HCT116 (cell line): Measurements from ENCODE around the gene TWNK. TPM values are rescaled to one million over a fixed set of nuclear protein-coding genes. Genes with fewer than 3 reads are reported as not detected.

Experiments used
- ATAC-seq: fragments of 200-7000 bp; cut with Tn5 transposase; 2 replicates; pipeline ENCODE4 v1.9.1; 2020; ENCODE audit warnings: mild to moderate bottlenecking, moderate library complexity
- BruUV-seq: library from RNA; stranded (reverse); fragments of 400-500 nt; replicated peaks from 2 replicates; lab custom pipeline; 2021; lab: Mats Ljungman, UMichigan
- CTCF ChIA-PET: fragments of 300-600 bp; sonication (Branson Sonifier 250); formaldehyde crosslinking; loops from one replicate; lab custom pipeline; 2021; ENCODE audit warnings: antibody characterized with exemption; lab: Charles Lee
- POLR2A ChIA-PET: fragments of 300-600, 350-600 bp; sonication (Branson Sonifier 250); formaldehyde crosslinking; loops from one replicate; lab custom pipeline; 2021; ENCODE audit warnings: antibody characterized with exemption; lab: Charles Lee
- RAD21 ChIA-PET, 2 experiments: fragments of 300-600 bp; sonication (Branson Sonifier 250); formaldehyde crosslinking; loops; one replicate each; lab custom pipeline; 2023; ENCODE audit warnings: low total read pairs in 2 of 2; ENCODE audit not compliant: uncharacterized antibody in 2 of 2, unreplicated experiment in 2 of 2, low non-redundant PET in 1 of 2; lab: Charles Lee
- DNase-seq: peaks from one replicate; pipeline ENCODE4 v3.0.0-alpha.2; 2010; ENCODE audit warnings: low read depth, low spot score
- H2AFZ ChIP-seq: fragments of 200-600 bp; shearing (Covaris generic), sonication (generic); 2 replicates; pipeline ENCODE4 v1.6.1; 2017; ENCODE audit warnings: low read depth, mixed run types, mixed read lengths, antibody characterized with exemption, low read length; ENCODE audit not compliant: poor library complexity, severe bottlenecking
- H3K27ac ChIP-seq: 2 replicates; pipeline ENCODE4 v1.5.1; 2012; ENCODE audit warnings: low read depth, low read length
- H3K27me3 ChIP-seq: fragments of 200-600 bp; sonication (generic); 2 replicates; pipeline ENCODE4 v1.6.1; 2016; ENCODE audit warnings: mixed run types, low read length, mixed read lengths; ENCODE audit not compliant: insufficient read depth
- H3K36me3 ChIP-seq, 2 experiments: fragments of 200-500 bp in 1 of 2; fragments of 200-600 bp in 1 of 2; sonication (Bioruptor generic) in 1 of 2; sonication (generic) in 1 of 2; 2 replicates each; pipeline versions ENCODE4 v1.5.1 to v1.6.1; 2014 to 2016; ENCODE audit warnings: low read length in 2 of 2, inconsistent platforms in 1 of 2, mixed read lengths in 1 of 2, mixed run types in 1 of 2; ENCODE audit not compliant: insufficient read depth in 2 of 2, control insufficient read depth in 1 of 2
- H3K4me1 ChIP-seq, 2 experiments: fragments of 200-600 bp in 1 of 2; sonication (generic) in 1 of 2; 2 replicates each; pipeline versions ENCODE4 v1.5.1 to v1.6.1; 2012 to 2017; ENCODE audit warnings: low read length in 2 of 2, inconsistent platforms in 1 of 2, mild to moderate bottlenecking in 1 of 2, mixed read lengths in 1 of 2, mixed run types in 1 of 2, moderate library complexity in 1 of 2; ENCODE audit not compliant: insufficient read depth in 2 of 2, control insufficient read depth in 1 of 2
- H3K4me2 ChIP-seq: fragments of 200-600 bp; sonication (generic); 2 replicates; pipeline ENCODE4 v1.6.1; 2017; ENCODE audit warnings: mixed run types, low read length, mixed read lengths
- H3K4me3 ChIP-seq, 2 experiments: fragments of 200-600 bp in 1 of 2; sonication (generic) in 1 of 2; replicated peaks in 1 of 2; 2 replicates each; pipeline ENCODE4 v1.5.1; 2011 to 2016; ENCODE audit warnings: low read length in 2 of 2, control low read depth in 1 of 2, low read depth in 1 of 2, mild to moderate bottlenecking in 1 of 2, mixed read lengths in 1 of 2, mixed run types in 1 of 2
- H3K79me2 ChIP-seq: fragments of 200-600 bp; sonication (generic); 2 replicates; pipeline ENCODE4 v1.6.1; 2017; ENCODE audit warnings: mild to moderate bottlenecking, mixed run types, low read length, moderate library complexity, mixed read lengths; ENCODE audit not compliant: insufficient read depth
- H3K9ac ChIP-seq: fragments of 200-600 bp; sonication (generic); 2 replicates; pipeline ENCODE4 v1.6.1; 2016; ENCODE audit warnings: low read length, mixed read lengths
- H3K9me2 ChIP-seq: fragments of 200-600 bp; sonication (generic), shearing (Covaris generic); 2 replicates; pipeline ENCODE4 v1.6.1; 2017; ENCODE audit warnings: mixed run types, mild to moderate bottlenecking, moderate library complexity; ENCODE audit not compliant: insufficient read depth
- H3K9me3 ChIP-seq, 2 experiments: fragments of 200-500 bp in 1 of 2; fragments of 200-600 bp in 1 of 2; sonication (Bioruptor generic) in 1 of 2; sonication (generic) in 1 of 2; 2 replicates each; pipeline ENCODE4 v1.6.1; 2014 to 2017; ENCODE audit warnings: low read length in 2 of 2, mixed read lengths in 2 of 2, inconsistent platforms in 1 of 2, low read depth in 1 of 2, mild to moderate bottlenecking in 1 of 2, mixed run types in 1 of 2, moderate library complexity in 1 of 2; ENCODE audit not compliant: control insufficient read depth in 1 of 2, insufficient read depth in 1 of 2
- H4K20me1 ChIP-seq: fragments of 200-600 bp; sonication (generic), shearing (Covaris generic); 2 replicates; pipeline ENCODE4 v1.6.1; 2017; ENCODE audit warnings: mixed run types, mild to moderate bottlenecking, moderate library complexity; ENCODE audit not compliant: insufficient read depth
- CBX3 ChIP-seq: IDR thresholded peaks from 2 replicates; pipeline ENCODE4 v1.6.1; 2012; ENCODE audit warnings: low read depth
- EGR1 ChIP-seq: IDR thresholded peaks from 2 replicates; pipeline ENCODE4 v1.6.1; 2012; ENCODE audit warnings: low read depth
- EZH2phosphoT487 ChIP-seq: fragments of 200-600 bp; IDR thresholded peaks from 2 replicates; pipeline ENCODE4 v1.6.1; 2018; ENCODE audit warnings: antibody characterized with exemption, borderline replicate concordance
- JUND ChIP-seq: IDR thresholded peaks from 2 replicates; pipeline ENCODE4 v1.6.1; 2012
- POLR2AphosphoS5 ChIP-seq: IDR thresholded peaks from 2 replicates; pipeline ENCODE4 v1.6.1; 2011; ENCODE audit warnings: mild to moderate bottlenecking, low read depth, low read length, moderate library complexity
- RAD21 ChIP-seq: IDR thresholded peaks from 2 replicates; pipeline ENCODE4 v1.6.1; 2012; ENCODE audit warnings: low read depth, mild to moderate bottlenecking
- SIN3A ChIP-seq: IDR thresholded peaks from 2 replicates; pipeline ENCODE4 v1.6.1; 2012; ENCODE audit warnings: low read depth
- SP1 ChIP-seq: IDR thresholded peaks from 2 replicates; pipeline ENCODE4 v1.6.1; 2012; ENCODE audit warnings: low read depth
- SRF ChIP-seq: IDR thresholded peaks from 2 replicates; pipeline ENCODE4 v1.6.1; 2012; ENCODE audit warnings: low read depth
- ZFX ChIP-seq: fragments of 450-650 bp; IDR thresholded peaks from 2 replicates; pipeline ENCODE4 v1.6.1; 2017
- intact Hi-C: fragments of 100-400 bp; cut with micrococcal nuclease; formaldehyde crosslinking; loops from 2 replicates; pipeline ENCODE4 v1.10.0; 2022
- total RNA-seq: library from RNA; stranded (reverse); gene quantifications from one replicate; pipeline ENCODE4 v1.2.1, GENCODE V29; 2021; ENCODE audit not compliant: unreplicated experiment
- TF ChIP-seq, protein P1 (sequence below), 3 experiments: fragments of 200-600 bp in 1 of 3; sonication (generic) in 1 of 3; IDR thresholded peaks in 2 of 3; conservative IDR thresholded peaks in 1 of 3; 2 replicates each; pipeline ENCODE4 v1.5.1; 2012 to 2017; ENCODE audit warnings: low read depth in 2 of 3, low read length in 2 of 3, antibody characterized with exemption in 1 of 3, borderline replicate concordance in 1 of 3, control low read depth in 1 of 3, mild to moderate bottlenecking in 1 of 3, mixed read lengths in 1 of 3, mixed run types in 1 of 3, moderate library complexity in 1 of 3; ENCODE audit not compliant: insufficient read depth in 1 of 3

The TWNK gene
- total RNA-seq, 1 experiment from 2014 or later, result 42.1 TPM

DNA sequence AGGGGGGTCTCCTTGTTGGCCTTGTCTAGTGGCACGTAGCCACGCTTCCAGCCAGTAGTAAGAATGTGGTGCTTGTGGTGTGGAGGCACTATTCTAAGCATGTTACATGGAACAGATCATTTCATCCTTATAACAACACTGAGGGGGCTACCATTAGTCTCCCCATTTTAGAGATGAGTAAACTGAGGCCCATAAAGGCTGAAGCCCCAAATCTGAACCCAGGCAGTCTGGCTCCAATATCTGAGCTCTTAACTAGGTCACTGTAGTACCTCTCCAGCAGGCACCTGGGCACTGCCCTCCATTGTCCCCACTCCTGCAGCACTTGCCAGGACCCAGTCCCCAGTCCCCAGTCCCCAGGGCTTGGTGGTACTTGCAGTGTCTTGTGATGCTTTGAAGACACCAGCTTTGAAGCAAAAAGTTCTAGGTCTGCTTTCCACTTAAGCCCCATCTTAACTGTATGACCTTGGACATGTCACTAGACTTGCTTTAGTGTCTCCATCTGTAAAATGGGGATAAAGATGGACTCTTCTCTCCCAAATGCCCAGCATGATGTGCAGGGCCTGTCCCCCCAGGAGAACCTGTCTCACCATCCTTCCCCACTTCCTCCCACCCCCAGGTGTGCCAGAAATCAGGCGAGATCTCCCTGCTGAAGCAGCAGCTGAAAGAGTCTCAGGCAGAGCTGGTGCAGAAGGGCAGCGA lies 18.7 kb downstream of the TWNK start (continued):
- TF ChIP-seq, protein P1, sequence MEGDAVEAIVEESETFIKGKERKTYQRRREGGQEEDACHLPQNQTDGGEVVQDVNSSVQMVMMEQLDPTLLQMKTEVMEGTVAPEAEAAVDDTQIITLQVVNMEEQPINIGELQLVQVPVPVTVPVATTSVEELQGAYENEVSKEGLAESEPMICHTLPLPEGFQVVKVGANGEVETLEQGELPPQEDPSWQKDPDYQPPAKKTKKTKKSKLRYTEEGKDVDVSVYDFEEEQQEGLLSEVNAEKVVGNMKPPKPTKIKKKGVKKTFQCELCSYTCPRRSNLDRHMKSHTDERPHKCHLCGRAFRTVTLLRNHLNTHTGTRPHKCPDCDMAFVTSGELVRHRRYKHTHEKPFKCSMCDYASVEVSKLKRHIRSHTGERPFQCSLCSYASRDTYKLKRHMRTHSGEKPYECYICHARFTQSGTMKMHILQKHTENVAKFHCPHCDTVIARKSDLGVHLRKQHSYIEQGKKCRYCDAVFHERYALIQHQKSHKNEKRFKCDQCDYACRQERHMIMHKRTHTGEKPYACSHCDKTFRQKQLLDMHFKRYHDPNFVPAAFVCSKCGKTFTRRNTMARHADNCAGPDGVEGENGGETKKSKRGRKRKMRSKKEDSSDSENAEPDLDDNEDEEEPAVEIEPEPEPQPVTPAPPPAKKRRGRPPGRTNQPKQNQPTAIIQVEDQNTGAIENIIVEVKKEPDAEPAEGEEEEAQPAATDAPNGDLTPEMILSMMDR (IDR thresholded peaks at IDR 0.05 in 2 of 3, conservative IDR thresholded peaks at IDR 0.05 in 1 of 3; ENCODE audit: borderline replicate concordance in 1 of 3, insufficient read depth in 1 of 3, low read depth in 2 of 3, low read length in 2 of 3), result no peak
- TF ChIP-seq CBX3 (no peak), SIN3A (no peak), POLR2AphosphoS5 (no peak), EZH2phosphoT487 (no peak), RAD21 (no peak), SRF (no peak), ZFX (no peak), JUND (no peak), EGR1 (no peak), SP1 (no peak)
- TF ChIP-seq, all 23 proteins: peak for 0

DNA sequence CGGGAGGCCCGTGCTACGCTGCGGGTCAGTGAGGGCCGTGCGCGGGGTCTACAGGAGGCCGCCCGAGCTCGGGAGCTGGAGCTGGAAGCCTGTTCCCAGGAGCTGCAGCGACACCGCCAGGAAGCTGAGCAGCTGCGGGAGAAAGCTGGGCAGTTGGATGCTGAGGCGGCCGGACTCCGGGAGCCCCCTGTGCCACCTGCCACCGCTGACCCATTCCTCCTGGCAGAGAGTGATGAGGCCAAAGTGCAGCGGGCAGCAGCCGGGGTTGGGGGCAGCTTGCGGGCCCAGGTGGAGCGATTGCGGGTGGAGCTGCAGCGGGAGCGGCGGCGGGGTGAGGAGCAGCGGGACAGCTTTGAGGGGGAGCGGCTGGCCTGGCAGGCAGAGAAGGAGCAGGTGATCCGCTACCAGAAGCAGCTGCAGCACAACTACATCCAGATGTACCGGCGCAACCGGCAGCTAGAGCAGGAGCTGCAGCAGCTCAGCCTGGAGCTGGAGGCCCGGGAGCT lies 19.3 kb downstream of the TWNK start:
- ATAC-seq (no peak), DNase-seq (no peak)
- no peak overlapping the region for H3K9ac ChIP-seq
- ChIA-PET RAD21 (no interaction called here), POLR2A (interaction anchor here (1.7 kb wide), 1 partner anchor 10 kb away, joined by 4 read pairs; no protein-coding TSS in a partner anchor), CTCF (interaction anchor here (1.0 to 6.6 kb wide), 5 partner anchors 7 to 24 kb away, joined by 3 to 118 read pairs (median 3); partner anchors contain the start of genes LZTS2, PDZD7 and SFXN3)
- H3K9me3 ChIP-seq, result no peaks in the 10 kb centered on the region
- peaks cover 18% of the 10 kb centered on the region; the same call in 1 of the 2 replicates for H3K79me2 ChIP-seq
- peaks cover 9 to 31% of the 10 kb centered on the region in 2 experiments for H3K4me1 ChIP-seq
- H3K27me3 ChIP-seq, result no peaks in the 10 kb centered on the region
- H3K27ac ChIP-seq, result no peak overlapping the region; the same call in 1 of the 2 replicates
- H3K36me3 ChIP-seq, result peaks cover 12 to 15% of the 10 kb centered on the region in 2 experiments; a peak in 3 of 4 replicates
- TF ChIP-seq CBX3, result no peak
- peak; percentile 17 for TF ChIP-seq POLR2AphosphoS5
- H3K4me2 ChIP-seq, result no peak overlapping the region
- no peak overlapping the region for H2AFZ ChIP-seq
- H3K4me3 ChIP-seq, result no peak overlapping the region
- BruUV-seq, result no TSS peak
- H3K9me2 ChIP-seq, result no peaks in the 10 kb centered on the region
- no peaks in the 10 kb centered on the region for H4K20me1 ChIP-seq
- intact Hi-C loops, result no loop called here
